HG03571 (cell line): ENCODE results near the gene MRPS18A.

Experiments used
- ATAC-seq: cut with Tn5 transposase; IDR thresholded peaks from one replicate; pipeline ENCODE4 v1.9.1; 2021; ENCODE audit not compliant: unreplicated experiment

Gene MRPS18A

DNA sequence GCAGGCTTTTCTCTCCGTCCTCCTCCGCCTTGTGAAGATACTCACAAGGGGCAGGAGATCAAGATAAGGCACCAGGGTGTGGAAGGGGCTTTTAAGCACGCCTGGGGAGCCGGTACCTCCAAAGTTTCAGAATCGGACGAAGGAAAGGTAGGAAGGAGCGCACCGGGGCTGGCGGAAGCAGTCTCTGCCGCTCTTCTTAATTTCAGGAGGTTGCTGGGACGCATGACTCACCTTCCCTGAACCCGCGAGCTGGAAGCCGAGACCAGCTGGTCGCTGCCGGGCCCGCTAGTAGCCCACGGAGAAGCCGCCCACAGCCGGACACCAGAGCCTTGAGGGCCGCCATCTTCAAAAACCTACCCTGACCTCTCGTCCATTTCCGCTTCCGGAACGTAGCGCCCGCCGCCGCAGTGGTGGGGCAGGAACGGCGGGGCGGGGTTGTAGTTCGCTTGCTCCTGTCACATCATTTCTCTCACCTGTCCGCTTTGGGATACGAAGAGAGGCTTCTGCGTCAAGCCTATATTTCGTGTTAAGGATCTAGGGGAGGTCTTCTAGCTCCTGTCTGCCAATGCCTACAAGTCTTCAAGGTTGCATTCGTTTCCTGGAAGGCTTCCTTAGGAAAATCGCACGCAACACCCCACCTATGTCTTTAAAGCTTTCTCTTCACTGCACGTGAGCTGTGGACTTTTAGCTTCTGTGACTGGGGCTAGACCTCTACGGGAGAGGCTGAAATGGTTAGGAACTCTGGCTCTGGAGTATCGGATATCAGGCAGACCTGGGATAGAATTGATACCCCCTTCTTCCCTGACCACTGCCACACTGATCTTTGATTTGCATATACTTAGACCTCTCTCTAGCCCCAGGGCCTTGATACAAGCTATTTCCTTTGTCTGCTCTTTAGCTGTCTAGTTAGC lies at the start of gene MRPS18A:
TSS of gene MRPS18A (minus strand) at position 355 of the 911 bp plus-strand sequence. CDS start at position 343, 12 bp downstream.
- ATAC-seq: peak; percentile 86

- no peak for ATAC-seq
Observed at GRCh38 chr6:43736844-43737243, 49.3 kb upstream of the MRPS18A start.

DNA sequence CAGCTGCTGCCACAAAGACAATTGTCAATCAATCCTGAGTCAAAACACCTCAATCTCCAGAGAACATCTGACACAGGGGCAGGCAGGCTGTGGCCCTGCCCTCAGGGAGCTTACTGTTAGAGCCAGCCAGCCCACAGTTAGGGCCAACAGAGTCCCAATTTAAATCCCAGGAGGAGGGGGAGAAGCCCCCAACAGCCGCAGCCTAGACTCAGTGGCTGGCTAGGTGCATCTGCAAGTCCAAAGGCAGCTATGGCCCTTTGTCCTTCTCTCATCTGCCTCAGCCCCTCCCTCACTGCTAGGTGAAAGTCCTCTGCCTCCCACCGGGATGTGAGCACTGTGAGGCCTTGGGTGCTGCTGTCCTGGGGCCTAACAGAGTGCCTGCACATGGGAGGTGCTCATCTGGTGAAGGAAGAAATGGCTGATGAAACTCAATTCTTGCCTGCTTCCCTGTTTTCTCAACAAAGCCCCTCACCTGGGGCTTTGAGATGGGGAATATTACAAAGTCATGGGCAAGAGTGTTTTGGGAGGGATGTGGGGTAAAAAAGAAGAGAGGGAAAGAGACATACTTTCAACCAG lies 48.7 kb upstream of the MRPS18A start:
- no peak for ATAC-seq

DNA sequence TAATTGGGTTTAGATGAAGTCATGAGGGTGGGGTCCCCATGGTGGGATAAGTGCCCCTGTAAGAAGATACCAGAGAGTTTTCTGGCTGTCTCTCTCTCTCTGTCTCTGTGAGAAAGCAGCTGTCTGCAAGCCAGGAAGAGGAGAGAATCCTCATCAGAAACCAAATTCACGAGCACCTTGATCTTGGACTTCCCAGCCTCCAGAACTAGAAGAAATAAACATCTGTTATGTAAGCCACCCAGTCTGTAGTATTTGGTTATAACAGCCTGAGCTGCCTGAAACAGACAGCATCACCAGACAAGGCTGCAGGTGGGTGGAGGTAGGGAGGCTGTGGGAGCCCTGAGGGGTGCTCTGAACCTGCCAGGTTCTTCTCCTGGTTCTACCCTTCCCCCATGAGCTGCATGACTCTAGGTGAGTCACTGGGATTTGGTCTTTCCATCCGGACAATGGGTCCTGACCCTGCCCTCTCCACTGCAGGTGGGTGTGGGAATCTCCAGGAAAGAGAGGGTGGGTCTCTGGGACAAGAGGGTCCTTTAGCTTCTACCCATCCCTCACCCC lies 48.1 kb upstream of the MRPS18A start:
- no peak for ATAC-seq

- no peak for ATAC-seq
Observed at GRCh38 chr6:43734294-43734665, 46.7 kb upstream of the MRPS18A start.

GRCh38 chr6:43733471-43734293 lies 46.1 kb upstream of the MRPS18A start:
- ATAC-seq: no peak

DNA sequence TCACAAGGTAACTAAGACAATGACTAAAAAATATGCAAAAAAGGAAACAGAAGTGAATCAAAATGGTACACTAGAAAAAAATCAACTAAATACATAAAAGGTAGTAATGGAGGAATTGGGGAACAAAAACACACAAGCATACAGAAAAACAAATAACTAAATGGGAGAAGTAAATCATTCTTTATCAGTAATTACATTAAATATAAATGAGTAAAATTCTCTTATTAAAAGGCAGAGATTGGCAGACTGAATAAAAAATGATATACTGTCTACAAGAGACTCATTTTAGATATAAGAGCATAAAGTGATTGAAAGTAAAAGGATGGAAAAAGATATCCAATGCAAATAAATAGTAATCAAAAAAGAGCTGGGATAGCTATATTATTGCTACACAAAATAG lies 43.0 kb upstream of the MRPS18A start:
- ATAC-seq: no peak

- no peak for ATAC-seq
Observed at GRCh38 chr6:43729537-43729936, 41.9 kb upstream of the MRPS18A start.

DNA sequence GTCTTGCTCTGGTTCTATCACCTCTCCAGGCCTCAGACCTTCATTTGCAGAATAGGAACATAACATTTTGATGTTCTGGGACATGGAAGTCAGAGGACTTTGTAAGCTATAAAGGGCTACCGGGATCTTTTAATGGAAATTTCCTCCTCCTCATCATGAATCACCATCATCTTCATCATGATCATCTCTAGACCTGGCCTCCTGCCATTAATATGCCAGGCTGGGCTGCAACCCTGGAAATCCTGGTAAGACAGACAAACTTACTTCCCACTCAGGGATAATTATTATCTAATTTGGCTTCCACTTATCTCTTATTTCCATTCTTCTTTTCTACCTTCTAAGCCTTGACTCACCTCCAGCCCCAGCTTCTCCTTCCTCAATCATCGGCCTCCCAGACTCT lies 41.0 kb upstream of the MRPS18A start:
- ATAC-seq: no peak

- ATAC-seq: no peak
Observed at GRCh38 chr6:43727634-43728033, 40.0 kb upstream of the MRPS18A start.

- no peak for ATAC-seq
Observed at GRCh38 chr6:43725643-43726580, 38.3 kb upstream of the MRPS18A start.

- no peak for ATAC-seq
Observed at GRCh38 chr6:43724914-43725642, 37.5 kb upstream of the MRPS18A start.

DNA sequence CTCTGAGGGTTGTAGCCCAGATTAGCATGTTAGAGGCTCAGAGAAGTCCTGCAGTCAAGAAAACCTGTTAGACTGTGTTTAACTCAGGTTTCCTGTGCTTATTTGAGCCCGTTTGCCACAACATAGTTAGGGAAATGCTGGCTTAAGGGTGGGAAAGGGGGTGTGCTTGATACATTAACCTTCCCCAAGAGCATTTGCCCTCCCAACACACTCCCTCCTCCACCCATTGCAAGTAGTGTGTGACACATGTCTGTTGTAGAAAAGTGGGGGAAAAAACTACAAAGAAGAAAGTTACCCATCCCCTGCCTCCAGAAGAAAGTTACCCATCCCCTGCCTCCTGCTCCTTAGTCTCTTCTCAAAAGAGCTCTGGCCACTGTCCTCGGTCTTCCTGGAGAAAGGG lies 36.8 kb upstream of the MRPS18A start:
- ATAC-seq: no peak

DNA sequence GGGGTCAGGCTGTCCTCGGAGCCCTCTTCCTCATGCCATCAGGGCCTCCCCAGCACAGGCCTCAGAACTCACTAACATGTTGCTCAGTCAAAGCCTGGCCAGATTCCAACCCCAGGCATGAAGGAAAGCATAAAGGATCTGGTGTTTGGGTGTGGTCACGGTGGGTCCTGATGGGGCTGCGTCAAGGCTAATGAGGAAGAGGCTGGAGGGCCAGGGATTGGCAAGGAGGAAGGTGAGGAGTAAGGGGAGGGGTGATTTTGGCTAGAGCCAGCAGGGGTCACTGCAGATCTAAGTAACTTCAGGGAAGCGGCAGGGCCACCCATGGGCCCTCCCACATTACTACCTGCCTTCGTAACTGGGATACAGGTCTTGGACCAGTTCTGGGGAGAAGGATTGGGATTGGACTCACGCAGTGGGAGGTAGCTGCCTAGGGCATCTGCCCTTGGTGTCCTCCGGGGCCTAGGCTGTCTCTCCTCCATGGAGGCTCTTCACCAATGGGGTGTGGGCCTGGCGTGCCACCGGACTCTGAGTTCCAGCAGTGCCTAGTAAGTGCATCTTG lies 36.2 kb upstream of the MRPS18A start:
- ATAC-seq: peak; percentile 55

- no peak for ATAC-seq
Observed at GRCh38 chr6:43722920-43723545, 35.4 kb upstream of the MRPS18A start.

DNA sequence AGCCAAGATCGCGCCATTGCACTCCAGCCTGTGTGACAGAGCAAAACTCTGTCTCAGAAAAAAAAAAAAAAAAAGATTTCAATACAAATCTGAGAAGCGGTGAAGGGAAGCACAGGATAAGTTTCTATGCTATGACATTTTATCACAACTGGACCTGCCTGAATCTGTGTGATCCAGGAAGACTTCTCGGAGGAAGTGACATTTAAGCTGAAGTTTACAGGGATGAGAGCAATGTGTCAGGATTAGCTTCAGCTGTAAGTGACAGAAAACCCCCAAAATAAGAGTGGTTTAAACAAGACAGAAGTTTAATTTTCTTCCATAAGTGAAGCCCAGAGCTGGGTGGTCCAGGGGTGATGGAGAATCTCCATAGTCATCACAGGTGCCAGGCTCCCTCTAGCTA lies 33.4 kb upstream of the MRPS18A start:
- ATAC-seq: no peak

GRCh38 chr6:43719511-43719910 lies 31.9 kb upstream of the MRPS18A start:
- no peak for ATAC-seq

DNA sequence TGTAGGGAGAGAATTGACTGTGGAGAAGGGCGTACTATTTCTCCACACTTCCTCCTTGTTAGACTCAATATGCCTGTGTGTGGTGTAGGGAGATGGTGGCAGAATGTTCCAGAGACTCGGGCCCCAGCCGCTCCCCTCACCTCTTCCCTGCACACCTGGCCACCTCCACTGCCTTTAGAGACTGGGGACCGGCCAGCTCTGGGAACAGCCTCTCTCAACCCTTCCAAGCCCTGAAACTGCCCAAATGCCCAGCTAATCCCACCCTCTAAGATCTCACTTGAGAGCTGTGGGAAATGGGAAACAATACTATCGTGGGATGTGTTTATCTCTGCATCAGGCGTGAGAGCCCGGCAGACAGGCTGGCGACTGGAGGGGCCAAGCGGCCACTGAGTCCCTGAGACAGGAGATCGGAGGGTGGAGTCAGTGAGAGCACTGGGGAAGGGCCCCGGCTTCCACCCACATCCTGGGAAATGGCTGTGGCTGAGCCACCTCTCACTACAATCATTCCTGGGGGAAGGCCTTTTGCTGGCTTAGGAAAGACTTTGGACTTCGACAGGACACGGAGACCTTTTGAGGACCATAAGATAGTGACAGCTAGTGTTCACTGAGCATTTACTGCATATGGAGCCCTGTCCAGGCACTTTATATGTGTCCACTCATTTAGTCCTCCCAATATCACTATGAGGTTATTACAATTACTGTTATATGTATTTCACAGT lies 31.0 kb upstream of the MRPS18A start:
- ATAC-seq: no peak
